ENCODE results near the gene KRT31.

- TF ChIP-seq CTCF (IDR thresholded peaks at IDR 0.05; ENCODE audit: poor library complexity, severe bottlenecking) = no peak
- TF ChIP-seq POLR2AphosphoS5 (IDR thresholded peaks at IDR 0.05) = no peak
- no peak for TF ChIP-seq SMC3 (conservative IDR thresholded peaks at IDR 0.05; ENCODE audit: poor library complexity)
These were observed 23.7 kb upstream of the KRT31 start for GRCh38 chr17:41421116-41421515.

Data from neural cell (in vitro differentiated cells).